Adipocyte (in vitro differentiated cells): Measurements from ENCODE around the gene FERMT2.

ENCODE experiments used
- DNase-seq: peaks from one replicate; pipeline ENCODE4 v3.0.0-alpha.2; 2015; ENCODE audit warnings: low read depth
- H3K27me3 ChIP-seq: replicated peaks from 2 replicates; pipeline ENCODE4 v1.7.0; 2013; ENCODE audit warnings: mild to moderate bottlenecking, low read length, moderate library complexity; ENCODE audit not compliant: control insufficient read depth, insufficient read depth
- H3K36me3 ChIP-seq: 2 replicates; pipeline ENCODE4 v1.7.0; 2013; ENCODE audit warnings: low read length, mild to moderate bottlenecking, moderate library complexity; ENCODE audit not compliant: control insufficient read depth, insufficient read depth, severe bottlenecking
- H3K4me1 ChIP-seq: 2 replicates; pipeline ENCODE4 v1.7.0; 2013; ENCODE audit warnings: mild to moderate bottlenecking, low read length, moderate library complexity; ENCODE audit not compliant: control insufficient read depth, insufficient read depth
- H3K4me3 ChIP-seq: 2 replicates; pipeline ENCODE4 v1.7.0; 2013; ENCODE audit warnings: mild to moderate bottlenecking, low read length, moderate library complexity
- H3K9ac ChIP-seq: 2 replicates; pipeline ENCODE4 v1.7.0; 2013; ENCODE audit warnings: mild to moderate bottlenecking, low read length, moderate library complexity
- H3K9me3 ChIP-seq: 2 replicates; pipeline ENCODE4 v1.7.0; 2013; ENCODE audit warnings: mild to moderate bottlenecking, low read length, moderate library complexity; ENCODE audit not compliant: control insufficient read depth

The FERMT2 gene

GRCh38 chr14:52844262-52845060, 106.4 kb downstream of the FERMT2 start:
- no peak for DNase-seq

GRCh38 chr14:52840877-52841276, 110.0 kb downstream of the FERMT2 start:
- peaks cover 23% of the 10 kb centered on the region for H3K4me1 ChIP-seq
- no peak overlapping the region for H3K9ac ChIP-seq
- no peaks in the 10 kb centered on the region for H3K27me3 ChIP-seq
- H3K4me3 ChIP-seq, result no peak overlapping the region
- H3K9me3 ChIP-seq, result no peaks in the 10 kb centered on the region
- peak; percentile 84 for DNase-seq
- no peaks in the 10 kb centered on the region for H3K36me3 ChIP-seq

More at GRCh38 chr14:52844262-52845060, 106.4 kb downstream of the FERMT2 start:
- Histone ChIP-seq H3K27me3 (no peaks in the 10 kb centered on the region), H3K9ac (peak overlapping the region; percentile 72), H3K4me3 (peak overlapping the region; percentile 45), H3K4me1 (peaks cover 28% of the 10 kb centered on the region), H3K9me3 (no peaks in the 10 kb centered on the region), H3K36me3 (no peaks in the 10 kb centered on the region)

DNA sequence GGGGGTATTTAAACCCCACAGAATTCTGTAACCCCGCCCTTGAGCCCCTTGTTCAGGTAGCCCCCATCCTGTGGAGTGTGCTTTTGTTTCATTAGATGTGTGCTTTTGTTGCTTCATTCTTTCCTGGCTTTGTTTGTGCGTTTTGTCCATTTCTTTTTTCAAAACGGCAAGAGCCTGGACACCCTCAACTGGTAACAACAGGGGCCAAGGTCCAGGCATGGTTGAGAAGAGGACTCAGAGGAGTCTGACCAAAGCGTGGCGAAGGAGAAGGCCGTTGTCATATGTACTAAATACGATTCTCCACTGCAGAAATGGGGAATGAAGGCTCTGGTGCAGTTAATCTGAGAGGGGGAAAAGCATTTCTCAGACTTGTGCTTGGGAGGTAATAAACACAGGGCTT, 113.4 kb downstream of the FERMT2 start:
- Histone ChIP-seq H3K9ac (no peak overlapping the region), H3K4me3 (no peak overlapping the region), H3K36me3 (no peaks in the 10 kb centered on the region), H3K9me3 (no peaks in the 10 kb centered on the region), H3K27me3 (no peaks in the 10 kb centered on the region), H3K4me1 (peaks cover 27% of the 10 kb centered on the region)
- no peak for DNase-seq

GRCh38 chr14:52836063-52836462, 114.8 kb downstream of the FERMT2 start:
- H3K4me3 ChIP-seq, result no peak overlapping the region
- no peaks in the 10 kb centered on the region for H3K27me3 ChIP-seq
- H3K9ac ChIP-seq, result no peak overlapping the region
- no peaks in the 10 kb centered on the region for H3K9me3 ChIP-seq
- peaks cover 22% of the 10 kb centered on the region for H3K4me1 ChIP-seq
- H3K36me3 ChIP-seq, result no peaks in the 10 kb centered on the region
- DNase-seq, result no peak

DNA sequence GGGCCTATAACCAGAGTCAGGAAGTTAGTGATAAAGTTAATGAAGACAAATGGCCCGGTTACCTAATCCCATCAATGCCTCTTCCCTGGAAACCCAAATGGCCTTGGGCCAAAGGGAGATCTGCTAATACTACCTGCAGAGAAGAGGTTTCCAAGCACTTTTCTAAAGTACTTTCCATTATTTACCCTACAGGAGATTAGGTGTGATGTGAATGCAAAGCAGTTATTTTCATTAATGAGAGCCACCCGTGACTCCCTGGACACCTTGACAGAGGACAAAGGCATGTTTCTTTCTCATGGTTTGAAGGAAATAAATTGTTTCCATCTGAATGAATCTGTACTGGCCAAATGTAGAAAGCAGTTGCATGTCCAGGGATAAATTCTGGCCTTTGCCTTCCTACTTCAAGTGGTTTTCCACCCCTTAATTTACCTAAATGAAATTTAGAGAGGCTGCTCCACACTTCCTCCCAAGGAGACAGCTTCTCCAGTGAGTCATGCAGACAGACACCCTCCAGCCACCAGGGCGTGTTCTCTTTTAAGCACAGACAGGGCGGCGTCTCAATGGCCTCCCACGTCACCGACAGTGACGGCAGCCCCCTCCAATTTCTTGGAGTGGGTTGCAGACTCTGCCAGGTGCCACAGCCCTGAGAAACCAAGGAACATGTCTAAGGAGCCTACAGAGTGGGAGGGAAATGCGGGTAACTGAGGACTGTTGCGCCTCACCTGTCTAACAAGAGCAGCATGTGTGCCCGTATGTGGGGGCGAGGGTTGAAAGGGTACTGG, 115.5 kb downstream of the FERMT2 start:
- Histone ChIP-seq H3K4me1 (peaks cover 15% of the 10 kb centered on the region), H3K9me3 (no peaks in the 10 kb centered on the region), H3K27me3 (no peaks in the 10 kb centered on the region), H3K9ac (peak overlapping the region; percentile 71), H3K36me3 (no peaks in the 10 kb centered on the region), H3K4me3 (peak overlapping the region; percentile 40)
- peak; percentile 86 for DNase-seq

- Histone ChIP-seq H3K9me3 (no peaks in the 10 kb centered on the region), H3K36me3 (no peaks in the 10 kb centered on the region), H3K9ac (no peak overlapping the region), H3K4me3 (no peak overlapping the region), H3K27me3 (no peaks in the 10 kb centered on the region), H3K4me1 (peaks cover 15% of the 10 kb centered on the region)
- DNase-seq, result peak; percentile 89
Measured at GRCh38 chr14:52834440-52834842, 116.4 kb downstream of the FERMT2 start.

DNA sequence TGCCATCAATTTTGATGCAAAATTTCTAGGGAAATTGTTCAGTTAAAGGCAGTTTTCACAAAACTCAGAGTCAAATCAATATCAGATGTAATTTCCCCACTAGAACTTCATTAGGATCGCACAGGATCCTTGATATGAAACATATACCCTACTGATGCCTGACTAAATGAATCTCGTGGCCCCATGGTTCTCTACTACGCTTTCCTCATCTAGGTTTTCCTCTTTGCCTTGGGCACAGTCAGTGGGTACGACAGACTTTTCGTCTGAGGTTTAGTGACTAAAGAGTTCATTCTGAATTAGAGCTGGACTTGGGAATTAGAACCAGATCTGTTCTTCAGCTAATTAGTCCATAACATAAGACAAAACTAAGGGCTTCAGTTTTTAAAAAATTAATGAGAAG, 117.0 kb downstream of the FERMT2 start:
- Histone ChIP-seq H3K9me3 (no peaks in the 10 kb centered on the region), H3K27me3 (no peaks in the 10 kb centered on the region), H3K4me3 (no peak overlapping the region), H3K4me1 (peaks cover 15% of the 10 kb centered on the region), H3K36me3 (no peaks in the 10 kb centered on the region), H3K9ac (no peak overlapping the region)
- no peak for DNase-seq

DNA sequence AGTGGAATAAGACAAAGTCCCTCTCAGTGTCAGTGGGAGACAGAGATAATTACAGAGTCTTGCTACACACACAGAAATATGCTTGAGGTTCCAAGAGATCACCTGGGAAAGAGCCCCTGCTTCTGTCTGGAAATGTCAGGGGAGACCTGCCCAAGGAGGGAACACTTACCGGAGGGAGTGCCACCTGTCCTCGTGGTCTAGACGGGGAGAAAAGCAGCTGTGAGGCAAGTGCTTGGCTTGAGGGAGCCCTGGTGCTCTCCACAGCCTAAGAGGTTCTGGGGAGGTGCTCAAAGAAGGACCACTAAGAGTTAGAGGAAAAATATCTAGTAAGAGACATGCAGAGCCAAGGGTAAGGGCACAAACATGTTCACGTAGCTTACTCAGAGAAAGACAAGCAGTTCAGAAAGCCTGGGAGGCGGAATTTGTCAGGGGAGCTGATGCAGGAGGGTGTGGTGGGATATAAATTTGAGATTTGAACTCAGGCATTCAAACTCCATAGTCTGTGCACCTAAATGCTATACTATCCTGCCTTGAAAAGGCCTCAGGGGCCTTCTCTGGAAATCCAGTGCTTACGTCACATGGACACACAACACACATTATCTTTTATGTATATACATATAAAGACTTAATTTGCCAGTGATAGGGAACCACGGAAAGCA, 121.2 kb downstream of the FERMT2 start:
- H3K4me1 ChIP-seq, result peaks cover 4% of the 10 kb centered on the region
- H3K9ac ChIP-seq, result no peak overlapping the region
- H3K36me3 ChIP-seq, result no peaks in the 10 kb centered on the region
- no peaks in the 10 kb centered on the region for H3K27me3 ChIP-seq
- H3K9me3 ChIP-seq, result no peaks in the 10 kb centered on the region
- DNase-seq, result no peak
- no peak overlapping the region for H3K4me3 ChIP-seq

GRCh38 chr14:52827426-52827825, 123.4 kb downstream of the FERMT2 start:
- Histone ChIP-seq H3K4me1 (peaks cover 4% of the 10 kb centered on the region), H3K4me3 (no peak overlapping the region), H3K36me3 (no peaks in the 10 kb centered on the region), H3K27me3 (no peaks in the 10 kb centered on the region), H3K9ac (no peak overlapping the region), H3K9me3 (no peaks in the 10 kb centered on the region)
- DNase-seq, result no peak

GRCh38 chr14:52825085-52825484, 125.8 kb downstream of the FERMT2 start:
- H3K27me3 ChIP-seq, result no peaks in the 10 kb centered on the region
- no peaks in the 10 kb centered on the region for H3K9me3 ChIP-seq
- H3K36me3 ChIP-seq, result no peaks in the 10 kb centered on the region
- no peak for DNase-seq
- H3K4me1 ChIP-seq, result peaks cover 12% of the 10 kb centered on the region
- H3K9ac ChIP-seq, result no peak overlapping the region
- no peak overlapping the region for H3K4me3 ChIP-seq

- Histone ChIP-seq H3K9me3 (no peaks in the 10 kb centered on the region), H3K4me3 (no peak overlapping the region), H3K36me3 (no peaks in the 10 kb centered on the region), H3K27me3 (no peaks in the 10 kb centered on the region), H3K9ac (no peak overlapping the region), H3K4me1 (peaks cover 12% of the 10 kb centered on the region)
- DNase-seq, result peak; percentile 61
Measured at GRCh38 chr14:52824462-52824861, 126.4 kb downstream of the FERMT2 start.
